HG03571 (cell line): ENCODE results near the gene FA2H.
"Not testable (repeated sequence)": the region's sequence is repeated elsewhere in the genome, so short reads cannot be mapped to it uniquely, and the experiment has no call there.

Source experiments
- ATAC-seq: cut with Tn5 transposase; IDR thresholded peaks from one replicate; pipeline ENCODE4 v1.9.1; 2021; ENCODE audit not compliant: unreplicated experiment

The FA2H gene

DNA sequence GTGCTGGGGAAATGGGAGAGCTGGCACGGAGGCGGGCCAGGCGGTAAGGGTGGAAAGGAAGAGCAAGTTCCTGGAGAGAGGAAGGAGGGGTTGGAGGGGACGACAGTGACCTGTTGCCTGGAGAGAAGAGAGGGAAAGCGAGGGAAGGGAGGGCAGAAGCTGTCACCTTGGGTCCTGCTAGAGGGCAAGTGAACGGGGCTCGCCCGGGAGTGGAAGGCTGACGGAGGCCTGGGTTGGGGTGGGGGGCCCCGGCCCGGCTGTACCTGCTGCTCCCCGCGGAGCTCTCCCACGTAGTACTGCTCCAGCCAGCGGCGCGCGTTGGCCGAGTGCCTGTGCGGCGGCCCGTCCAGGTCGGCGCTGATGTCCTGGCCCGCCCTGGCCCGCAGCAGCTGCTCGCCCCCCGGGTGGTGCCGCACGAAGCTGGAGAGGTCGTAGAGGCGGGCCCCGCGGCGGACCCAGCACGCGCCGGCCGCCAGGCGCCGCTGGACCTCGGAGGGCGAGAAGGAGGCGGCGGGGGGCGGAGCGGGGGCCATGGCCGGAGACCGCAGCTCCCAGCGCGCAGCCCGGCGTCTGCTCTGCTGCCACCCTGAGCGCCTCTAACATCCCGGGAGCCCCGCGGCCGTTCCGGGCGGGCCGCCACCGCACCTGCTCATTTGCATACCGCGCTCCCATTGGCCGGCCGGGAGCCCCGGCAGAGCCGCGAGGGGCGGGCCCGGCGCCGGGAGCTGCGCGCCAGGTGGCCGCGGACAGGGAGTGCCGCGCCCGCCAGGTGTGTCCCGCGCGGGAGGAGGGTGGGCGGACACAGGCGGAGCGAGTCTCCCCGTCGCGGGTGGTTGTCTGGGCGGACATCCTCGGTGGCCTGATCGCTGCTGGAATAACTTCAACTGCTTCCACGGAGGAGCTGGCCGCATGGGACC, at the start of gene FA2H:
Gene FA2H, minus strand, starts transcription at position 598 of the 917 bp plus-strand sequence. Its CDS starts 65 bp downstream, at position 533.
- ATAC-seq: peak; percentile 83

- no peak for ATAC-seq
Measured at GRCh38 chr16:74817851-74818250, 43.2 kb upstream of the FA2H start.

DNA sequence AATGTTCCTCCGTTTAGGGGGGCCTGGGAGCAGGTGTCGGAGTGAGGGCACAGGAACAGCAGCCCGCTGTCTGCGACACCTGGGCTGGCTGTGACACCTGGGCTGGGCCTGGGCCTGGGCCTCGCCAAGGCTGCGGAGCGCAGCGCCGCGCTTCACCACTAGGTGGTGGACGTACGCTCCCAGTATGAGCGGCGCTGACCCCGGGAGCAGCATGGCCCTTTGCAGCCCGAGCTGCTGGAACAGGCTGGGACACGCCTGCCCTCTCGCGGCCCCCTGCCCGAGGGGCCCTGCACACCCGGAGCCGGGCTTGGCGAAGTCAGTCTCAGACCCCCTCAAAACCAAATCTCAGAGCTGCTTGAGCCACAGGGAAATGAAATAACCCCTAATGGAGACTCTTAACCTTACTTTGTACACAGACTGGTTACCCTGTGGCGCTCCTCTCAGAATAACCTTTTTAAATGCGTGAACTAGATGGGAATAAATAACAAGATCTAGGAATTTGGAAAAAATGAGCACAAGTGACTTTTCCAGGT, 38.6 kb upstream of the FA2H start:
- ATAC-seq: peak; percentile 97

GRCh38 chr16:74811911-74812310, 37.3 kb upstream of the FA2H start:
- ATAC-seq: no peak

GRCh38 chr16:74811216-74811615, 36.6 kb upstream of the FA2H start:
- not testable (repeated sequence) for ATAC-seq

DNA sequence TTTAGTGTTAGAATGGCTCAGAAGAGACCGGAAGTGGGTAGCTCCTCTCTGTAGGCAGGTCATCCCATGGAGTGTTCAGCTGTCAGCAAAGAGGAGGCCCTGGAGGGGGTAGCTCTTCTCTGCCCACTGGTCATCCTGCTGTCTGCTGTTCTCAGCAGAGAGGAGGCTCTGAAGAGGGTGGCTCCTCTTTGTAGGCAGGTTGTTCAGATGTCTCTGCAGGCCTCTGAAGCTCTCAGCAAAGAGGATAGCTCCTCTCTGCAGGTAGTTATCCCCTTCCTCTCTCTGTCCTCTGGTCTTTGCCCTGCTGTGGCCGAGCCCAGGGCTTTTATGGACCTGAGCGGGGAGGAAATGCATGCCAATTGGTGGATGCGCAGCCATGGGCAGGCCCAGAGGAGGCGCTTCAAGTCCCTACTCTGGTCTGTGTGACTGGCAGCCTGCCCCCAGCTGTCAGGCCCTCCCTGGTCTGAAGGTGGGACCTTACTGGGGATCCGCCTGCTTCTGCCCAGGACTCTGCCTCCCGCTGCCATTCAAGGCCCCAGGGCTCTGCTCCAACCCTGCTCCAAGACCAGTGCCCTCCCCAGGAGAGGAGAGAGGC, 32.5 kb upstream of the FA2H start:
- ATAC-seq: no peak

DNA sequence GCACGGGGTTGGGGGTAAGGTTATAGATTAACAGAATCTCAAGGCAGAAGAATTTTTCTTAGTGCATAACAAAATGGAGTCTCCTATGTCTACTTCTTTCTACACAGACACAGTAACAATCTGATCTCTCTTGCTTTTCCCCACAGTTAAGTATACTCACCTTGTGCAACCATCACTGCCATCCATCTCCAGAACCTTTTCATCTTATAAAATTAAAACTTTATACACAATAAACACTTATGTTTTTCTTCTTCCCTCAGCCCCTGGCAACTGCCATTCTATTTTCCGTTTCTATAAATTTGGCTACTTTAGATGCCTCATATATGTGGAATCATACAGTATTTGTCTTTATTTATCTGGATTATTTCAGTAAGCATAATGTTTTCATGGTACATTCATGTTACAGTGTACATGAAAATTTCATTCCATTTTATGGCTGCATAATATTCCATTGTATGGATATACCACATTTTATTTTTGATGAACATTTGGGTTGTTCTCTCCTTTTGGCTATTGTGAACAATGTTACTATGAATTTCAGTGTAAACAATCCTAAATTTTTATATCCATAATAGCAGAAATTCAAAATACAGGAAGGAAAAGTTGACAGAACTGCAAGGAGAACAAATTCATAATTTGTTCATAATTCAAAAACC, 25.7 kb upstream of the FA2H start:
- ATAC-seq: no peak

DNA sequence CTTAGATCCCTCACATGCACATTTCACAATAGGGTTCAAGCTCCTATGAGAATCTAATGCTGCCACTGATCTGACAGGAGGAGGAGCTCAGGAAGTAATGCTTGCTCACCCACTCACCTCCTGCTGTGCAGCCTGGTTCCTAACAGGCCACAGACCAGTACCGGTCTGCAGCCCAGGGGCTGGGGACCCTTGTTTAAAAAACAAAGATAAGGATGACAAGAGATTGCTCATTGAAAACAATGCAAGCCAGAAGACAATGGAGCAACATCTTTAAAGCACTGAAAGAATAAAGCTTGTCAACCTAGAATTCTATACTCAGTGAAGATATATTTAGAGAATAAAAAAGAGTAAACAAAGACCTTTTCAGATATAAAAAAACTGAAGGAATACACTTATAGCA, 22.8 kb upstream of the FA2H start:
- no peak for ATAC-seq

GRCh38 chr16:74795104-74795503, 20.5 kb upstream of the FA2H start:
- no peak for ATAC-seq

DNA sequence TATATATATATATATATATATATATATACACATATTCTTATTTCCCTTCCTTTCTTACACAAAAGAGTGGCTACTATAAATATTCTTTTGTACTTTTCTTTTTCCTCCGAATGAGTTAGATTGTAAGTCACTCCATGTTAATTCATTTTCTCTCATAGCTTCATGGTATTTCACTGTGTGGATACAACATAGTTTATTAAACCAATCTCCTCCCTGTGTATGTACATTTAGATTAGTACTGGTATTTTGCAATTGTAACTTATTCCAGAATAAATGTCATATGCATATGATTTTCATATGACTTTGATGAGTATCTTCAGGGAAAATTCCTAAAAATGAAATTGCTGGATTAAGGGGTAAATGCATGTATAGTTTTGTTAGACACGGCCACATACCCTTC, 20.0 kb upstream of the FA2H start:
- ATAC-seq: no peak

GRCh38 chr16:74793571-74793970, 19.0 kb upstream of the FA2H start:
- no peak for ATAC-seq

- ATAC-seq: no peak
Measured at GRCh38 chr16:74792225-74792624, 17.6 kb upstream of the FA2H start.

GRCh38 chr16:74791749-74792148, 17.1 kb upstream of the FA2H start:
- ATAC-seq: not testable (repeated sequence)

- ATAC-seq: no peak
Measured at GRCh38 chr16:74788108-74788507, 13.5 kb upstream of the FA2H start.

GRCh38 chr16:74785031-74785430, 10.4 kb upstream of the FA2H start:
- no peak for ATAC-seq

DNA sequence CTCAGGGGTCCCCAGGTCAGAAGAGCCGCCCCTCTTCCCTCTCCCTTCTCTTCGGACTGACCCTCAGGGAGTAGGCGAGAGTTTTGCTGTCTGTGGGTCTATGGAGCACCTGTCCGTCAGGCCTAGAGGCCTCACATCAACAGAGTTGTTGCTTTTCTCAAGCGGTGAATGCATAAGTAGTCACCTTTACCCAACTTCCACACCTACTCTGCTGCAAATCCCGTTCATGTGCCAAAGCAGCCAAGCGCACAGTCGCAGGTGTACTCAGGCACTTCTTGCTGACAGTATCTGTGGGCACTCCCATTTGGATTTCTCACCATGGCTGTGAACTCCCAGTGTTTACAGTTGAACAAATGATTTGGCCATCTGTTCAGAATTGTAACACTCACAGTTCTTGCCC, 4.0 kb upstream of the FA2H start:
- no peak for ATAC-seq

- no peak for ATAC-seq
Measured at GRCh38 chr16:74776926-74777325, 2.3 kb upstream of the FA2H start.

- ATAC-seq: no peak
Measured at GRCh38 chr16:74775255-74775654, 635 bp upstream of the FA2H start.

GRCh38 chr16:74773446-74774222, 986 bp downstream of the FA2H start:
- no peak for ATAC-seq

- ATAC-seq: peak; percentile 55
Measured at GRCh38 chr16:74771656-74772315, 2.8 kb downstream of the FA2H start.
